CD4-positive, alpha-beta T cell treated with Interleukin-1 beta for 1 hour (primary cell): ENCODE data around the gene TLK1.

Source experiments
- DNase-seq, 2 donors: peaks; one replicate each; pipeline ENCODE4 v3.0.0-alpha.2; 2020 to 2022

The TLK1 gene

GRCh38 chr2:170950221-170950761 lies 210.4 kb downstream of the TLK1 start:
- DNase-seq: no peak

- no peak for DNase-seq
These were observed 211.3 kb downstream of the TLK1 start for GRCh38 chr2:170949415-170949814.

- no peak for DNase-seq
These were observed 216.1 kb downstream of the TLK1 start for GRCh38 chr2:170944545-170944944.

DNA sequence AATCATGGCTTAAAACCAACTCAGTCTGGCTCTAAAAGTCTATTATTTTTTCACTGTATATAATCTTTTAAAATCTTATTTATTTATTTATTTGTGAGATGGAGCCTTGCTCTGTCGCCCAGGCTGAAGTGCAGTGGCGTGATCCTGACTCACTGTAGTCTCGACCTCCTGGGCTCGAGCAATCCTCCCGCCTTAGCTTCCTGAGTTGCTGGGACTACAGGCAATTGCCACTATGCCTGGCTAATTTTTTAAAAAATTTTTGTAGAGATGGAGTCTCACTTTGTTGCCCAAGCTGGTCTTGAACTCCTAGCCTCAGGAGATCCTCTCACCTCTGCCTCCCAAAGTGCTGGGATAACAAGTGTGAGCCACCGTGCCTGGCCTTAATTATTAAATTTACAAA lies 217.1 kb downstream of the TLK1 start:
- DNase-seq: no peak

DNA sequence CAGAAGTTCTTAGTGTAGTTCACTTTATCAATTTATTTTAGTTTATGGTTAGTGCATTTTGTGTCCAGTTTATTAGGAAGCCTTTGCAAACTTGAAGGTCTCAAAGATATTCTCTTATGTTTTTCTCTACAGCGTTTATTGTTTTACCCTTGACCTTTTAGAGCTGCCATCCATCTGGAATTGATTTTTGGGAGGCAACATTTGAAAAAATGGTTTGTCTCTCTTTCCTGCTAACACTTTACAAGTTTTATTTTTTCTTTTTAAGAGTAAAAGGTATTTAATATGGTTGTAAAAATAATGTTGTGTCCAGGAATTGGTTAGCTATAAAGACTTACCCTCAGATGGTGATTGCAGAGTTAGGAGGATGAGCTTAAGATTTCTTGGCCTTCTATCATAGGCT lies 217.7 kb downstream of the TLK1 start:
- no peak for DNase-seq

- no peak for DNase-seq
These were observed 218.1 kb downstream of the TLK1 start for GRCh38 chr2:170942615-170943014.
